Measurements from ENCODE around the gene KRT1.

- no peak for TF ChIP-seq CTCF (IDR thresholded peaks at IDR 0.05)
- no peak for TF ChIP-seq RFX5 (IDR thresholded peaks at IDR 0.05)
- no peak for TF ChIP-seq PBX3 (IDR thresholded peaks at IDR 0.05)
- no peak for TF ChIP-seq HOXB5 (CRISPR knock-in tag; IDR thresholded peaks at IDR 0.05)
- no peak for TF ChIP-seq JUNB (IDR thresholded peaks at IDR 0.05)
- TF ChIP-seq POLR2A (IDR thresholded peaks at IDR 0.05; ENCODE audit: low read length), result no peak
- no peak for TF ChIP-seq CEBPB (IDR thresholded peaks at IDR 0.05)
- no peak for TF ChIP-seq ESRRA (IDR thresholded peaks at IDR 0.05; ENCODE audit: borderline replicate concordance, low read length)
- TF ChIP-seq EP300 (IDR thresholded peaks at IDR 0.05), result no peak
- no peak for TF ChIP-seq HOXA7 (CRISPR knock-in tag; IDR thresholded peaks at IDR 0.05)
- TF ChIP-seq MYC (IDR thresholded peaks at IDR 0.05; ENCODE audit: borderline replicate concordance, low read length), result no peak
- TF ChIP-seq RAD21 (conservative IDR thresholded peaks at IDR 0.05 in 1 of 2, IDR thresholded peaks at IDR 0.05 in 1 of 2), result no peak
- no peak for TF ChIP-seq EHMT2 (IDR thresholded peaks at IDR 0.05; ENCODE audit: low read depth)
- TF ChIP-seq MAX (IDR thresholded peaks at IDR 0.05), result no peak
Measured at GRCh38 chr12:52686063-52686462, 5.9 kb upstream of the KRT1 start.
